K562 (cell line): ENCODE results near the gene ABHD5. TPM values are rescaled to one million over a fixed set of nuclear protein-coding genes. Genes with fewer than 3 reads are reported as not detected.

Source experiments
- ARID1B ChIP-seq: fragments of 450-650 bp; IDR thresholded peaks from 2 replicates; pipeline ENCODE4 v1.6.1; 2016; ENCODE audit warnings: antibody characterized with exemption, mild to moderate bottlenecking, inconsistent platforms
- CBX1 ChIP-seq: sonication (generic); IDR thresholded peaks from 2 replicates; pipeline ENCODE4 v1.6.1; 2016; ENCODE audit warnings: antibody characterized with exemption, low read depth, mild to moderate bottlenecking
- CXXC5 ChIP-seq: fragments of 250-450 bp; sonication (Bioruptor Pico); IDR thresholded peaks from 2 replicates; pipeline ENCODE4 v1.8.0; 2022; ENCODE audit warnings: inconsistent platforms, mild to moderate bottlenecking, moderate library complexity
- KAT7 ChIP-seq: sonication (generic); formaldehyde crosslinking; IDR thresholded peaks from 2 replicates; pipeline ENCODE4 v1.8.0; 2022; ENCODE audit warnings: missing genetic modification reagents, mild to moderate bottlenecking, borderline replicate concordance
- KAT8 ChIP-seq: fragments of 450-650 bp; IDR thresholded peaks from 2 replicates; pipeline ENCODE4 v1.6.1; 2016; ENCODE audit warnings: low read depth, mild to moderate bottlenecking
- L3MBTL2 ChIP-seq: fragments of 450-650 bp; IDR thresholded peaks from 2 replicates; pipeline ENCODE4 v1.6.1; 2016; ENCODE audit warnings: mild to moderate bottlenecking, moderate library complexity
- MEIS2 ChIP-seq: fragments of 450-650 bp; IDR thresholded peaks from 2 replicates; pipeline ENCODE4 v1.6.1; 2014; ENCODE audit warnings: mild to moderate bottlenecking; ENCODE audit not compliant: partially characterized antibody
- MNT ChIP-seq, 2 experiments: fragments of 450-650 bp; conservative IDR thresholded peaks; 2 replicates each; pipeline ENCODE4 v1.6.1; 2017; ENCODE audit warnings: mild to moderate bottlenecking in 2 of 2, moderate library complexity in 2 of 2
- PHF20 ChIP-seq: fragments of 450-650 bp; IDR thresholded peaks from 2 replicates; pipeline ENCODE4 v1.6.1; 2018; ENCODE audit not compliant: partially characterized antibody
- RREB1 ChIP-seq: fragments of 250-450 bp; sonication (Bioruptor Pico); IDR thresholded peaks from 2 replicates; pipeline ENCODE4 v1.4.0; 2020
- SAFB2 ChIP-seq: fragments of 200-400 bp; formaldehyde crosslinking; IDR thresholded peaks from 2 replicates; pipeline ENCODE4 v1.6.1; 2018; ENCODE audit warnings: borderline replicate concordance, low read length, low read depth, moderate library complexity; ENCODE audit not compliant: severe bottlenecking
- SMAD1 ChIP-seq: fragments of 150-350 bp; IDR thresholded peaks from 2 replicates; pipeline ENCODE4 v1.6.1; 2014; ENCODE audit warnings: low read length, low read depth; ENCODE audit not compliant: partially characterized antibody
- SMC3 ChIP-seq: conservative IDR thresholded peaks from 2 replicates; pipeline ENCODE4 v1.6.1; 2011; ENCODE audit warnings: low read depth, low read length, improper control_type of control experiment; ENCODE audit not compliant: insufficient read depth
- SOX6 ChIP-seq: fragments of 450-650 bp; IDR thresholded peaks from 2 replicates; pipeline ENCODE4 v1.6.1; 2014; ENCODE audit warnings: mild to moderate bottlenecking
- SP1 ChIP-seq: sonication (generic); formaldehyde crosslinking; IDR thresholded peaks from 2 replicates; pipeline ENCODE4 v1.8.1; 2022; ENCODE audit warnings: mild to moderate bottlenecking, missing genetic modification reagents
- SPI1 ChIP-seq: IDR thresholded peaks from 2 replicates; pipeline ENCODE4 v1.6.1; 2011; ENCODE audit warnings: low read depth, low read length, control low read depth, borderline replicate concordance
- SRF ChIP-seq, 2 experiments: fragments of 250-450, 450-650 bp in 1 of 2; sonication (Bioruptor Pico) in 1 of 2; sonication (generic) in 1 of 2; formaldehyde crosslinking; IDR thresholded peaks; 2 replicates each; pipeline versions ENCODE4 v1.5.0 to v1.5.1; 2020 to 2022; ENCODE audit warnings: mild to moderate bottlenecking in 1 of 2, missing genetic modification reagents in 1 of 2
- SRSF3 ChIP-seq: fragments of 200-400 bp; formaldehyde crosslinking; IDR thresholded peaks from 2 replicates; pipeline ENCODE4 v1.6.1; 2016; ENCODE audit warnings: mild to moderate bottlenecking, low read length, moderate library complexity; ENCODE audit not compliant: insufficient read depth
- ZNF134 ChIP-seq: fragments of 250-450 bp; sonication (Bioruptor Pico); conservative IDR thresholded peaks from 2 replicates; pipeline ENCODE4 v1.4.0; 2020
- ZNF24 ChIP-seq: fragments of 450-650 bp; IDR thresholded peaks from 2 replicates; pipeline ENCODE4 v1.6.1; 2016
- ZNF263 ChIP-seq: sonication (generic); formaldehyde crosslinking; IDR thresholded peaks from 2 replicates; pipeline ENCODE4 v1.8.0; 2022; ENCODE audit warnings: mild to moderate bottlenecking, missing genetic modification reagents, borderline replicate concordance
- ZNF444 ChIP-seq: fragments of 250-450 bp; sonication (Bioruptor Pico); IDR thresholded peaks from 2 replicates; pipeline ENCODE4 v1.4.0; 2020; ENCODE audit warnings: mild to moderate bottlenecking, moderate library complexity
- polyA plus RNA-seq, 8 experiments: library from polyadenylated mRNA; depleted of rRNA in 4 of 8; stranded (reverse) in 5 of 8; unstranded in 3 of 8; fragments of >200 nt; fragmentation: Nextera tagmentation in 2 of 8; fragmentation: Illumina TruSeq in 1 of 8; extraction: Ambion mirVana in 2 of 8; extraction: Trizol in 1 of 8; gene quantifications; 2 replicates each; pipeline versions ENCODE4 v1.2.1 to v1.2.3, GENCODE V29; 2011 to 2014; ENCODE audit warnings: inconsistent platforms in 1 of 8, missing spikeins in 1 of 8
- total RNA-seq, 7 experiments: library from RNA; depleted of rRNA in 6 of 7; stranded (reverse); fragments of >200 nt in 6 of 7; fragmentation: Illumina TruSeq in 2 of 7; extraction: Trizol in 2 of 7; gene quantifications; 2 replicates each; pipeline versions ENCODE4 v1.2.1 to v1.2.3, GENCODE V29; 2011 to 2021; ENCODE audit warnings: low replicate concordance in 1 of 7

The ABHD5 gene
- total and polyA plus RNA-seq, 9 of the 15 experiments (the other 6 are each of a cell fraction or from before 2014, with no cell fraction given) = 27.8 to 61.7 (median 39.9) TPM

GRCh38 chr3:43769097-43769884 lies 78.6 kb downstream of the ABHD5 start (continued):
- TF ChIP-seq KAT7 (CRISPR knock-in tag) = no peak
- peak; percentile 50 for TF ChIP-seq CXXC5 (CRISPR knock-in tag)
- 0 out of 2 replicates have a peak, but pooled peaks have one; percentile 32 for TF ChIP-seq L3MBTL2
- peak; percentile 50 to 74; a peak in 3 of 4 replicates for TF ChIP-seq MNT (conservative IDR thresholded peaks at IDR 0.05)
- TF ChIP-seq ARID1B = peak; percentile 12; the same call in 1 of the 2 replicates
- no peak for TF ChIP-seq ZNF134 (CRISPR knock-in tag)
- no peak for TF ChIP-seq SAFB2
- TF ChIP-seq RREB1 (CRISPR knock-in tag) = no peak
- no peak for TF ChIP-seq PHF20
- TF ChIP-seq SMAD1 = peak; percentile 80
- TF ChIP-seq SP1 (CRISPR knock-in tag) = peak; percentile 76
- no peak for TF ChIP-seq ZNF444 (CRISPR knock-in tag)
- peak; percentile 79; the same call in 1 of the 2 replicates for TF ChIP-seq CBX1
- peak; percentile 26; the same call in 1 of the 2 replicates for TF ChIP-seq ZNF24
- no peak for TF ChIP-seq SRSF3
- no peak; the same call in 1 of the 2 replicates for TF ChIP-seq ZNF263
- TF ChIP-seq SPI1 = peak; percentile 76; the same call in 1 of the 2 replicates
- TF ChIP-seq MEIS2 = no peak
- peak; percentile 90 for TF ChIP-seq SMC3
- TF ChIP-seq KAT8 = peak; percentile 20; the same call in 1 of the 2 replicates
- TF ChIP-seq SRF (CRISPR knock-in tag; IDR thresholded peaks at IDR 0.05) = peak in 1 of 2 experiments; percentile 85; a peak in 2 of 4 replicates
- TF ChIP-seq SOX6 = peak; percentile 61
